HEK293 (cell line): ENCODE measurements around the gene ZFPM1.

Source experiments
- CTCF ChIP-seq: fragments of 450-650 bp; formaldehyde crosslinking; IDR thresholded peaks from 2 replicates; pipeline ENCODE4 v1.5.1; 2016; ENCODE audit warnings: missing biosample characterization, missing genetic modification characterization
- TCF7L2 ChIP-seq: IDR thresholded peaks from 2 replicates; pipeline ENCODE4 v1.6.1; 2011; ENCODE audit warnings: low read depth, mild to moderate bottlenecking, inconsistent platforms, low read length, moderate library complexity, borderline replicate concordance
- ZNF133 ChIP-seq: fragments of 450-650 bp; formaldehyde crosslinking; IDR thresholded peaks from 2 replicates; pipeline ENCODE4 v1.5.1; 2016; ENCODE audit warnings: missing biosample characterization, missing genetic modification characterization
- ZNF174 ChIP-seq: fragments of 450-650 bp; formaldehyde crosslinking; IDR thresholded peaks from 2 replicates; pipeline ENCODE4 v1.5.0; 2017; ENCODE audit warnings: missing biosample characterization, mild to moderate bottlenecking, missing genetic modification characterization
- TF ChIP-seq, protein P1 (sequence below): fragments of 450-650 bp; IDR thresholded peaks from 2 replicates; pipeline ENCODE4 v1.5.1; 2018; ENCODE audit warnings: missing biosample characterization, mild to moderate bottlenecking, missing genetic modification characterization

GRCh38 chr16:88424587-88425235 lies 28.4 kb upstream of the ZFPM1 start:
- TF ChIP-seq TCF7L2: no peak
- TF ChIP-seq ZNF174 (tag by site-specific recombination): no peak
- no peak for TF ChIP-seq CTCF (tag by site-specific recombination)
- TF ChIP-seq, protein P1, sequence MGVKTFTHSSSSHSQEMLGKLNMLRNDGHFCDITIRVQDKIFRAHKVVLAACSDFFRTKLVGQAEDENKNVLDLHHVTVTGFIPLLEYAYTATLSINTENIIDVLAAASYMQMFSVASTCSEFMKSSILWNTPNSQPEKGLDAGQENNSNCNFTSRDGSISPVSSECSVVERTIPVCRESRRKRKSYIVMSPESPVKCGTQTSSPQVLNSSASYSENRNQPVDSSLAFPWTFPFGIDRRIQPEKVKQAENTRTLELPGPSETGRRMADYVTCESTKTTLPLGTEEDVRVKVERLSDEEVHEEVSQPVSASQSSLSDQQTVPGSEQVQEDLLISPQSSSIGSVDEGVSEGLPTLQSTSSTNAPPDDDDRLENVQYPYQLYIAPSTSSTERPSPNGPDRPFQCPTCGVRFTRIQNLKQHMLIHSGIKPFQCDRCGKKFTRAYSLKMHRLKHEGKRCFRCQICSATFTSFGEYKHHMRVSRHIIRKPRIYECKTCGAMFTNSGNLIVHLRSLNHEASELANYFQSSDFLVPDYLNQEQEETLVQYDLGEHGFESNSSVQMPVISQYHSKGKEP (tag by site-specific recombination): no peak
- no peak for TF ChIP-seq ZNF133 (tag by site-specific recombination)
